Umbilical cord (tissue), 2 donors: ENCODE results near the gene TMEM126B. TPM values are rescaled to one million over a fixed set of nuclear protein-coding genes. Genes with fewer than 3 reads are reported as not detected.
A peak's percentile ranks its signal among the peaks of the same experiment; 100 is the strongest.
"Not testable (repeated sequence)": the region's sequence is repeated elsewhere in the genome, so short reads cannot be mapped to it uniquely, and the experiment has no call there.

Source experiments
- DNase-seq: peaks from one replicate; pipeline ENCODE4 v3.0.0-alpha.2; 2015; ENCODE audit warnings: low spot score
- total RNA-seq: library from RNA; depleted of rRNA; stranded (reverse); fragments of >200 nt; gene quantifications from one replicate; pipeline ENCODE4 v1.2.3, GENCODE V29; 2014; ENCODE audit warnings: low replicate concordance; ENCODE audit not compliant: insufficient read depth

TMEM126B gene
- total RNA-seq, 1 donor from 2014 or later: 45.7 TPM

GRCh38 chr11:85647604-85648299 lies 19.4 kb downstream of the TMEM126B start, which contains the start of gene TMEM126A:
TMEM126A (plus strand) TSS chr11:85647967; CDS start chr11:85650256, 2,289 bp downstream.
- peak; percentile 94 for DNase-seq

DNA sequence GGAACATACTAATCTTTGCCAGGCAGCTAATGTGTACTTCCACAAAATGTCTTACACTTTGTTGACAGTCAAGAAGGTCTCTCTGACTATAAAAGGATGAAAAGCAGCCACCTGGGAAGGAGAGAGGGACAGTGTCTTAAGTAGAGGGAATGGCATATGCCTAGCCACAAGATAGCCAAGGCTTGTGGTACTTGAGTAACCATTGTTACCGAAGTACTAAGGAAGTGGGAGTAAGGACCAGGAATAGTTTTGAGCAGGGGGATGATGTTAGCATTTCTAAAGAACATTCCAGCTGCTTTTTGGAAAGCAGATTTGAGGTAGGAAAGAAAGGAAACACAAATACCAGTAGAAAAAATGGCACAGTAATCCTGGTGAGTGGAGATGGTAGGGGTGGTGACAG lies 22.7 kb downstream of the TMEM126B start:
- DNase-seq: no peak

GRCh38 chr11:85652786-85653447 lies 24.5 kb downstream of the TMEM126B start:
- DNase-seq: no peak

DNA sequence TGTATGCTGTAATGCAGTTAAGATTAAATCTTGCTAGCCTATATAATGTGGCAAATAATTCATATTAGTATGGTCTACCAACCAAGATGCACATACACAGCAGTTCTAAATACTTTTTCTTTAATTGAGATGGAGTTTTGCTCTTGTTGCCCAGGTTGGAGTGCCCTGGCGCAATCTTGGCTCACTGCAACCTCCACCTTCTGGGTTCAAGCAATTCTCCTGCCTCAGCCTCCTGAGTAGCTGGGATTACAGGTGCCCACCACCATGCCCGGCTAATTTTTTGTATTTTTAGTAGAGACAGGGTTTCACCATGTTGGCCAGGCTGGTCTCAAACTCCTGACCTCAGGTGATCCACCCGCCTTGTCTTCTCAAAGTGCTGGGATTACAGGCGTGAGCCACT lies 25.9 kb downstream of the TMEM126B start:
- DNase-seq: not testable (repeated sequence)

DNA sequence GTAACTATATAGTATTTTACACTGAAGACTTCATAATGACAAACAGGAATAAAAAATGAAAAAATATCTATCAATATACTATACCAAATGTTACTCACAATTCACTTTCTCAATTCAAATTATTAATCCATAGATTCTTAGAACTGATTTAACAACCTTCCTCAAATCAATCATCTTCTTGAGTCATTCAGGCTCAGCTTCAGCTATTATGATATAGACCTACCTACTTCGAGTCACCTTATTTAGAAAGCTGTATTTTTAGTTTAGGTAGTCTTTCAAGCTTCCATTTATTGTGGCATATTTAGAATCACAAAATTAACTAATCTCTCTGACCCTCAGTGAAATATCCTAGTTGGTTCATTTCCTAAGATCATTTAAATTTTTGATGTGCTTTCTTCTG lies 28.4 kb downstream of the TMEM126B start:
- DNase-seq: no peak

DNA sequence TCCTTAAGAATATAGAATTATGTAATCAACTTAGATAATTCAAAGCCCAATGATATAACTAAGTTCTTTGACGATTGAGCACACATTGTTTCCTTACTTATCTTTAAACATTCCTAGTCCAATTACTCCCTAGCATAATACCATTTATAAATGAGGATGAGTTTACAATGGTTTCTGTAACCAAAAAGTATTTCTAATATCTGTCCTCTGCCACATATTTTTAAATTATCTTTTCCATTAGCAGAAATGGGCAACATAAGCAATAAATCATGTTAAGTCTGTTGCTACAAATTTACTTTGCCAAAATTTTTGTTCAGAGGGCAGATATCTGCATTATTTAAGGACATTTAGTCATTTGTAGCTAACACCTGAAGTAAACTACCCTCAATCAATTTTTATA lies 29.8 kb downstream of the TMEM126B start:
- DNase-seq: no peak

DNA sequence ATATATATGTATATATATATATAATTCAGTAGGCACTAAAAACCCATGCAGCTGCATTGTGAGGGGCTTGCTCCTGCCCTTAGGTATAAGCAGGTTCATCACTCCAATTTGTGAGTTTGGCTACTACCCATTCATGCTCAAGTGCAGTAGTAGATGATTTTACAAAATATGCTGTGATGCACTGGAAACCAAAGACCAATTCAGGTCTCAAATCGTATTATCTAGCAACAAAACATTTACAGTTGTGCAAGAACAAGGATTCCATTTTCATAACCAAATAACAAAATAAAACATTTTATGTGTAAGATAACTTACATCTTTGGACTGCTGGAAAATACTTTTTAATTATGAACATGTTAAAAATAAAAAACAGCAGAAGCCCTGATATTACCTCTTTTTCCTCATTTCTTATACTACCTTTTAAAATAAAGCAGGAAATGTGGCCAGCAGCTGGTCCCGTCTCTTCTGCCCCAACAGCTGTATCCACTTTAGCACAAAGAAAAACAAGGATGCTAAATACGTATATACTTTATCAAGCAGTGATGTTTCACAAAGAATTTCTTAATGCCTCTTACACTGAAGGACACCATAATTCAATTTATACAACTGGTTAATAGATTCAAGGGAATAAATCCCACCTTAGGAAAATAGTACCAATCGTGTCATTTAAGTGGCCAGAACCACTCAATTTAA lies 33.7 kb downstream of the TMEM126B start:
- no peak for DNase-seq

GRCh38 chr11:85663080-85663752 lies 34.8 kb downstream of the TMEM126B start:
- DNase-seq: no peak

DNA sequence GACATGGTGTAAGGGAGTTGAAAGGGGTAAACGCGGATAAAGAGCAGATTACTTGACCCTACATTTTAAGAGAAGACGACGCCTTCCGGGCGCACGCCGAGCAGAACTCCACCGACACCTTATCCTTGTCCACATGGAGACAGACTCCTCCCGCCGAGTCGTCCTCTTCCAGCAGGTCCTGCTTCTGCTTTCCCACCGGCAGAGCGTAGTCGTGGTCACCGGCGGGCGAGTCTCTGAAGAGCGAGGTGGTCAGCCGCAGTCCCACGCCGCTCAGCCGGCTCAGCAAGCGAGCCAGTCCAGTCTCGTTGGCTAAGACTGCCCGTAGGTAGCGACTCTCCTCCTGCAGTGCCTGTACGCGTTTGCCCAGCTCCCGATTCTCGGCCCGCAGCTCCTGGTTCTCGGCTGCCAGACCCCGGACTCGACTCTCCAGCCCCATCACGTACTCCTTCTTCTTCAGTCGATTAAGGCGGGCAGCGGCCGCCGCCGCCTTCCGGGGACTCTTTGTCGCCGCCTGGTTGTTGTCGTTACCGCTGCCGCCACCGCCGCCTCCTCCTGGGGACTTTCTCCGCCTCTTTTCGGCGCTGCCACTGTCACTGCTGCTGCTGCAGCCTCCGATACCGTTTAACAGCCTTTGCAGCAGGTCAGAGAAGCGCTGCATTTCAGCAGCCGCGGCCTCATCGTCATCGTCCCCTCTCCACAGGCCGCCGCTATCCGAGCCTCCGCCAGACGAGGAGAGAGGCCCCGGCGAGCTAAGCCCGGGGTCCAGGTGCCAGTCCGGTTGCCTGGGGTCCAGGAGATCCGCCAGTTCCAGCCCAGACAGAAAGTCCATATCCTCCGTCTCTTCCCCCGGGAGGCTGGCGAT lies 35.6 kb downstream of the TMEM126B start:
- DNase-seq: peak; percentile 64

DNA sequence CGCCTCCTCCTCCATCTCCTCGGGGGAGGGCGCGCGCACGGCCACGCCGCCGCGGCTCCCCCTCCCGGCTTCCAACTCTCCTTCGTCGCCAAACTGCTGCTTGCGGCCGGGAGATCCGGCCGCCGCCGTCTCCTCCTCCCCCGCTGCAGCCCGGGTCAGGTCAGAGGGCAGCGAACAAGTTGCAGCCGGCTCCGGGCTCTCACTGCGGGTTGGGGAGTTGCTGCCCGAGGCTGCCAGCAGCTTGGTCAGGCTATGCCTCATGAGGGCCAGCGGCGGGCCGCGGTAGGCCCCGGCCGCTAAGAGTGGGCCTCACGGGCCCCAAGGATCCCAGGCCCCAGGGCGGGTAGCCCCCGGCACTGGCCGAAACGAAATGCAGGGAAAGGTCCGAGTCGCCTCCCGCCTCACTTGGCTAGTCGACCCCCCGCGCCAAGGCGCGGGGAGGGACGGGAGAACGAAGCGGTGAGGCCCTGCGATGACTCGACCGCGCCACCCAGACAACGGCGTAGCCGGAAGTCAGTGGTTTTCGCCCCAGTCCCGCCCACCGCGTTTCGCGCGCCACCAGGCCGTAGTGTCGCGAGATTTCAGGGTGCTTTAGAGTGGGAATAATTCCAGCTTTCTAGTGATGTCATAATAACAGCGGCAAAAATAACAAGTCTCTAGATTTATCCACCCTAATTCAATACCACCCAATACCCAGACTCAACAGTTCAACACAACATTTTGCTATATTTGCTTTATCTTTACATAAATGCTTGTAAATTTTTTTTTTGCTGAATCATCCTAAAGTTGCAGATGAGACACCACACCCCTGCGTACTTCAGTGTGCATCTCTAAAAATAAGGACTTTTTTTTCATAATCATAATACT lies 36.5 kb downstream of the TMEM126B start, which contains the start of gene CREBZF:
Gene CREBZF, minus strand, starts transcription at position 515 of the 867 bp plus-strand sequence. Its CDS starts 254 bp downstream, at position 261.
- DNase-seq: peak; percentile 97

- DNase-seq: no peak
These were observed 37.3 kb downstream of the TMEM126B start for GRCh38 chr11:85665733-85666132.

DNA sequence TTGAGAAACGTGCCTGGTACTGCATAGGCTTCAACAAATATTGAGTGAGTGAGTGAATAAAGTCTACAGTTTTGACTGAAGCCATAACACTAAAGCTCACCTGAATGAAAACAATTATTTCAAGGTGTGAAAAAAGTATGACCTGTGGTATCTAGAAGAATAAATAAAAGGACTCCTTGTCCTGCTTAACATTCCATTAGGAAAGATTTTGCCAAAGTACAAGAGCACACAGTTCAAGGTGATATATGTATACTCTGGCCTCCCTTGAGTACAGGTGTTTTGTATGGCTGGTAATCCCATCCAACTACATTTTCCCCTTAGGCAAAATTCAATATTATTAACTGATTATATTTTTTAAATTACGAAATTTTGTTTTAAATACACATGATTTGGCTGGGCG lies 38.3 kb downstream of the TMEM126B start:
- DNase-seq: no peak

DNA sequence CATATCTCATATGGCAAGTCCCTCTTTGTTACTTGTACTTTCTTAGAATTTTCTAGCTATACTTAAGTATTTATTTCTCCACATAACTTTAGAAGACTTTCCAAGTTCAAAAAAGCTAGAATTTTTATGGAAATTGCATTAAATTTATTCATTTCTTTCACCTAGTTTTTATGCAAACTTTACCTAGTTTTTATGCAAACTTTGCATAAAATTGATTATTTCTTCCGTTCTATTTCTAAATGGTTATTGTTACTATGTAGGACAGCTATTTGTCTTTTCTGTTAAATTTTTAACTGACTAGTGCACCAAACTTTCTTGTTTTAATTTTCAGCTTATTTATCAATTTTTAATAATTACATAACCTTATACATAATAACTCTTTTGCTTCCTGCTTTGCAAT lies 39.8 kb downstream of the TMEM126B start:
- no peak for DNase-seq

- DNase-seq: not testable (repeated sequence)
These were observed 42.7 kb downstream of the TMEM126B start for GRCh38 chr11:85670949-85671663.

- DNase-seq: no peak
These were observed 43.9 kb downstream of the TMEM126B start for GRCh38 chr11:85672105-85672902.

DNA sequence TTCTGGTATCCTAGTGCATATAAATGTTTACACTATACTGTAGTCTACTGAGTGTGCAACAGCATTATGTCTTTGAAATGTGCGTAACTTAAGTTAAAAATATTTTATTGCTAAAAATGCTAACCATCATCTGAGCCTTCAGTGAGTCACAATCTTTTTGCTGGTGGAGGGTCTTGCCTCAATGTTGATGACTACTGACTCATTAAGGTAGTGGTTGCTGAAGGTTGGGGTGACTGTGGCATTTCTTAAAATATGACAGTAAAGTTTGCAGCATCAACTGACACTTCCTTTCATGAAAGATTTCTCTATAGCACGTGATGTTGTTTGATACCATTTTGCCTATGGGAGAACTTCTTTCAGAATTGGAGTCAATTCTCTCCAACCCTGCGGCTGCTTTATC lies 45.0 kb downstream of the TMEM126B start:
- no peak for DNase-seq

- peak; percentile 11 for DNase-seq
These were observed 51.2 kb downstream of the TMEM126B start for GRCh38 chr11:85679576-85679975.

GRCh38 chr11:85680897-85681296 lies 52.5 kb downstream of the TMEM126B start:
- DNase-seq: no peak
